Gastrocnemius medialis (tissue), 4 donors: ENCODE measurements around the gene AMIGO3. TPM values are rescaled to one million over a fixed set of nuclear protein-coding genes. Genes with fewer than 3 reads are reported as not detected.

Source experiments
- ATAC-seq, 2 donors: fragments of 150-250 bp; one replicate each; pipeline ENCODE4 v1.9.1; 2016
- DNase-seq, 2 donors: peaks; one replicate each; pipeline ENCODE4 v3.0.0-alpha.2; 2019
- H3K27ac ChIP-seq, 4 donors: fragments of 200-600 bp; sonication (generic); 1 replicate in 1 of 4; 2 replicates in 3 of 4; pipeline ENCODE4 v1.5.1; 2016 to 2018; ENCODE audit warnings: mild to moderate bottlenecking in 2 of 4, moderate library complexity in 1 of 4
- H3K27me3 ChIP-seq, 3 donors: fragments of 200-600 bp; sonication (generic) in 2 of 3; 1 replicate in 1 of 3; 2 replicates in 2 of 3; pipeline versions ENCODE4 v1.5.1 to v1.6.0; 2016 to 2019; ENCODE audit warnings: mild to moderate bottlenecking in 1 of 3, moderate library complexity in 1 of 3
- H3K36me3 ChIP-seq, 2 donors: fragments of 200-600 bp; sonication (generic) in 1 of 2; one replicate each; pipeline ENCODE4 v1.5.1; 2017 to 2018
- H3K4me1 ChIP-seq, 2 donors: fragments of 200-600 bp; sonication (generic) in 1 of 2; one replicate each; pipeline ENCODE4 v1.5.1; 2016 to 2017; ENCODE audit warnings: mild to moderate bottlenecking in 2 of 2
- H3K4me3 ChIP-seq, 4 donors: fragments of 200-600 bp; sonication (generic) in 3 of 4; 1 replicate in 1 of 4; 2 replicates in 3 of 4; pipeline ENCODE4 v1.5.1; 2016 to 2019; ENCODE audit warnings: mild to moderate bottlenecking in 2 of 4
- H3K9me3 ChIP-seq, 3 donors: fragments of 200-600 bp; sonication (generic) in 2 of 3; 1 replicate in 1 of 3; 2 replicates in 2 of 3; pipeline ENCODE4 v1.5.1; 2016 to 2019
- POLR2A ChIP-seq, 2 donors: fragments of 450-650 bp; IDR thresholded peaks; one replicate each; pipeline ENCODE4 v1.6.1; 2017; ENCODE audit warnings: antibody characterized with exemption in 2 of 2, mild to moderate bottlenecking in 2 of 2, moderate library complexity in 2 of 2
- in situ Hi-C, 4 donors: fragments of 200-750 bp; cut with MboI; loops; one replicate each; pipeline versions ENCODE4 v1.15.0 to v1.8.0; 2017; ENCODE audit warnings: low sequenced_read_pairs in 4 of 4
- intact Hi-C: fragments of 100-400 bp; cut with DNase I; formaldehyde crosslinking; loops from one replicate; pipeline ENCODE4 v1.15.1; 2023; ENCODE audit warnings: low total_unique reads
- total RNA-seq, 4 donors: library from RNA; depleted of rRNA; stranded (reverse); fragments of >200 nt; gene quantifications; one replicate each; pipeline versions ENCODE4 v1.1.0 to v1.2.3, GENCODE V29; 2016
- TF ChIP-seq, protein P1 (sequence below), 5 experiments: fragments of 450-650 bp in 3 of 5; fragments of 200-600 bp in 2 of 5; sonication (generic) in 2 of 5; IDR thresholded peaks in 4 of 5; conservative IDR thresholded peaks in 1 of 5; 1 replicate in 4 of 5; 2 replicates in 1 of 5; pipeline ENCODE4 v1.5.1; 2016 to 2019; ENCODE audit warnings: antibody characterized with exemption in 5 of 5, mild to moderate bottlenecking in 3 of 5, moderate library complexity in 3 of 5

Gene AMIGO3
- total RNA-seq, 4 donors from 2014 or later, result 0.10 to 0.76 (median 0.42) TPM; not detected in 1

DNA sequence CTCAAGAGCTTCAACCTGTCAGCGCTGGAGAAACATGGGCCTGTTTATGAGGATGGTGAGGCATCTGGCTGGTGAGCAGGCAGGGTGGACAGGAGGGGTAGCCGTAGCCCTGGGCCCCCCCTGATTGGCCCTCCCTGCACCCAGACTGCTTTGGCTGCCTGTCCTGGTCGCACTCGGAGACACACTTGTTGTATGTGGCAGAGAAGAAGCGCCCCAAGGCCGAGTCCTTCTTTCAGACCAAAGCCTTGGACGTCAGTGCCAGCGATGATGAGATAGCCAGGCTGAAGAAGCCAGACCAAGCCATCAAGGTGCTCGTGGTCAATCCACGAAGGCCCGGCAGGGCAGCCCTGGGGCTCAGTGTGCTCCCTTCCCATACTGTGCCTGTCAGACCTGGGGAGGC, 43.6 kb downstream of the AMIGO3 start:
- ATAC-seq, result no peak
- no peak overlapping the region for H3K27ac ChIP-seq
- peaks cover 16 to 17% of the 10 kb centered on the region in 2 donors for H3K4me1 ChIP-seq
- H3K27me3 ChIP-seq, result no peaks in the 10 kb centered on the region
- no peak overlapping the region for H3K4me3 ChIP-seq
- in situ Hi-C loops (loop anchor here in 3 of 4 donors (10.0 kb wide), 1 partner anchor 141 kb away; no protein-coding TSS in a partner anchor), intact Hi-C loops (loop anchor here (2.0 kb wide), 1 partner anchor 13 kb away; the partner anchor contains the start of genes MST1 and RNF123)
- no peak for DNase-seq
- H3K36me3 ChIP-seq, result peaks cover 0 to 54% of the 10 kb centered on the region in 2 donors
- TF ChIP-seq POLR2A (IDR thresholded peaks at IDR 0.05), result no peak
- TF ChIP-seq, protein P1, sequence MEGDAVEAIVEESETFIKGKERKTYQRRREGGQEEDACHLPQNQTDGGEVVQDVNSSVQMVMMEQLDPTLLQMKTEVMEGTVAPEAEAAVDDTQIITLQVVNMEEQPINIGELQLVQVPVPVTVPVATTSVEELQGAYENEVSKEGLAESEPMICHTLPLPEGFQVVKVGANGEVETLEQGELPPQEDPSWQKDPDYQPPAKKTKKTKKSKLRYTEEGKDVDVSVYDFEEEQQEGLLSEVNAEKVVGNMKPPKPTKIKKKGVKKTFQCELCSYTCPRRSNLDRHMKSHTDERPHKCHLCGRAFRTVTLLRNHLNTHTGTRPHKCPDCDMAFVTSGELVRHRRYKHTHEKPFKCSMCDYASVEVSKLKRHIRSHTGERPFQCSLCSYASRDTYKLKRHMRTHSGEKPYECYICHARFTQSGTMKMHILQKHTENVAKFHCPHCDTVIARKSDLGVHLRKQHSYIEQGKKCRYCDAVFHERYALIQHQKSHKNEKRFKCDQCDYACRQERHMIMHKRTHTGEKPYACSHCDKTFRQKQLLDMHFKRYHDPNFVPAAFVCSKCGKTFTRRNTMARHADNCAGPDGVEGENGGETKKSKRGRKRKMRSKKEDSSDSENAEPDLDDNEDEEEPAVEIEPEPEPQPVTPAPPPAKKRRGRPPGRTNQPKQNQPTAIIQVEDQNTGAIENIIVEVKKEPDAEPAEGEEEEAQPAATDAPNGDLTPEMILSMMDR (IDR thresholded peaks at IDR 0.05 in 4 of 5, conservative IDR thresholded peaks at IDR 0.05 in 1 of 5), result no peak
- no peaks in the 10 kb centered on the region for H3K9me3 ChIP-seq

DNA sequence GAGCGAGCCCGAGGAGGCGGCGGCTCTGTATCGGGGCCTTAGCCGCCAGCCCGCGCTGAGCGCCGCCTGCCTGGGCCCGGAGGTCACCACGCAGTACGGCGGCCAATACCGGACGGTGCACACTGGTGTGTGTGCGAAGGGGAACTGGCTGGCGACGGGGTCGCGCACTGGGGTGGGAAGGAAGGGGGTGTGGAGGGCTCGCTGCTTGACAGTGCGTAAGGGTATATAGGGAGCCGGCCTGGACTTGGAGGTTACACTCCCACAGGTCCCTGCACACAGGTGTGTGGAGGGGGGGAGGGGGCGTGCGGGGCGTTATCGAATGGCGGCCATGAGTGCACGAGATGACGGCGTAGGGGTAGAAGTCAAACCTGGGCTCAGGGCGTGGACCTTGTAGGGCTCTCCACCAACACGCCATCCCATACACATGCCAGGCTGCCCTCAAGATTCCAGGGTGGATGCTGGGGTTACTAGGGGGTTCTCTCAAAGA, 44.9 kb downstream of the AMIGO3 start:
- intact Hi-C loops, result loop anchor here (2.0 to 5.0 kb wide), 4 partner anchors 14 to 652 kb away; partner anchors contain the start of genes DAG1, MST1, NDUFAF3 and QRICH1
- Histone ChIP-seq H3K27ac (peak overlapping the region; percentile 91 to 96 (median 94)), H3K36me3 (peaks cover 0 to 41% of the 10 kb centered on the region in 2 donors), H3K4me1 (peaks cover 16 to 17% of the 10 kb centered on the region in 2 donors), H3K4me3 (peak overlapping the region; percentile 80 to 98 (median 92)), H3K9me3 (no peaks in the 10 kb centered on the region), H3K27me3 (no peaks in the 10 kb centered on the region)
- DNase-seq (no peak), ATAC-seq (peak; percentile 6 to 26)
- no peak for TF ChIP-seq POLR2A (IDR thresholded peaks at IDR 0.05)
- TF ChIP-seq, protein P1 (IDR thresholded peaks at IDR 0.05 in 4 of 5, conservative IDR thresholded peaks at IDR 0.05 in 1 of 5), result peak in 1 of 5 experiments; percentile 19
- in situ Hi-C loops, result loop anchor here (5.0 to 10.0 kb wide), 2 partner anchors 137 to 140 kb away; no protein-coding TSS in a partner anchor

DNA sequence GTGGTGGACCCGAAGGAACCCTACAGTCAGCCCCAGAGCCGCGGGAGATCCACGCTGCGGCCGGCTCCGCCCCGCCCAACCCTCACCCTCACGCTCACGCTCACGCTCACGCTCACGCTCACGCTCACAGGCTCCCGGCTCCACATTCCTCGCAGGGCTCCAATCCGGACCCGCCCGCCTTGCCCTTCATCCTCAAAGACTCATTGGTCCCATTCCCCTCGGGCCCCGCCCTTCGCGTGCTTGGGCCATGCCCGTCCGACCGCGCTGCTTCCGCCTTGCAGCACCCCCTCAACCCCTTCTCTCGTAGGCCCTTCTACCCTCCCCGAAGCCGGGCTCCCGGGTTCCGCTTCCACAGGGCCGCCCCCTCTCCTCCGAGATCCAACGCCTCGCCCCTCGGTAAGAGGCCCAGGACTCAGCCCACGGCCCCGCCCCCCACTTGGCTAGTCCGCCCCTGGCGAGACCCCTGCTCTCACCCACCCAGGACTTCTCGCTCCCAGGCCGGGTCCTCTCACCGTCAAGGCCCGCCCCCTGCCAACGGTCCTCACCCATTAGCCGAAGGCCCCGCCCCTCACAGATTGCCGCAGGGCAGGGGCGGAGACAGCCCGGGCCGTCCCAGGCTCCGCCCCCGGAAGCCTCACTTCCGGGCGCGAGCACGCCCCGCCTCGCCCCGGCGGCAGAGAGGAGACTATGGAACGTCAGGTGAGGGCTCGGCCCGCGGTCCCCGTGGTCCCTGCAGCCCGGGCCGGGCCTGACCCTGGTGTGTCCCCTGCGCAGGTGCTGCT, 45.6 kb downstream of the AMIGO3 start, which contains the start of gene APEH:
Gene APEH, plus strand, starts transcription at position 637 of the 782 bp plus-strand sequence. Its CDS starts 51 bp downstream, at position 688.
- peak; percentile 93 to 98 for DNase-seq
- in situ Hi-C loops, result loop anchor here (5.0 to 10.0 kb wide), 2 partner anchors 137 to 139 kb away; no protein-coding TSS in a partner anchor

DNA sequence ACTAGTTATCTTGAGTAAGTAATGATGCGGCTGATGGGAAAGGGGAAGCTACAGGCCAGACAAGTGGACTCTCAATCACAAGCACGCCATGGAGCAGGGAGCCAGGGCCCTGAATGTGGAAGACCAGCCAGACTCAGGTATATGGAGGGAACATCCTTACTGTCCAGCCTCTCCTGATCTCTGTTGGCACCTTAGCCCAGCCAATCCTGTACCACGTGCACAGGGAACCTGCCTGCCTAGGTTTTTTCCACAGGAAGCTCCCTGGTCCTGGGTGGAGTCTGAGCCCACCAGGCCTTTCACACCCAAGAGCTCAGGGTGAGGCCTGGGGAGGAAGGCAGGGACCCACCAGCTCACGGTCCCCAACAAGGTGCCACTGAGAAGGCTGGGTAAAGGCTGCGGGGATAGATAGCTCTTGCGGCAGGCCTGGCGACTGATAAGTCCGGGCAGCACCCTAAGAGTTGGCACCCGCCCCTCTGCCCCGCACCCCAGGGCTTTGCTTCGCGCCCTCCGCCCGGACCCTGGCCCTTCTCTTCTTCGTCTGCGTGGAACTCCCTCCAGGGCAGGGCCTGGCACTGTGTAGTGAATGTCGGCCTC, 46.3 kb downstream of the AMIGO3 start:
- H3K4me1 ChIP-seq, result peaks cover 16 to 17% of the 10 kb centered on the region in 2 donors
- in situ Hi-C loops (loop anchor here (5.0 to 10.0 kb wide), 2 partner anchors 136 to 138 kb away; no protein-coding TSS in a partner anchor), intact Hi-C loops (loop anchor here (1.0 to 5.0 kb wide), 5 partner anchors 51 to 651 kb away; partner anchors contain the start of genes DAG1, NDUFAF3 and QRICH1)
- H3K9me3 ChIP-seq, result no peaks in the 10 kb centered on the region
- peak overlapping the region; percentile 91 to 96 (median 94) for H3K27ac ChIP-seq
- H3K4me3 ChIP-seq, result peak overlapping the region; percentile 80 to 98 (median 92)
- DNase-seq (no peak), ATAC-seq (peak; percentile 1 to 4)
- peaks cover 0 to 3% (median 0%) of the 10 kb centered on the region in 3 donors for H3K27me3 ChIP-seq
- TF ChIP-seq POLR2A (IDR thresholded peaks at IDR 0.05), result no peak
- TF ChIP-seq, protein P1 (IDR thresholded peaks at IDR 0.05 in 4 of 5, conservative IDR thresholded peaks at IDR 0.05 in 1 of 5), result no peak
- H3K36me3 ChIP-seq, result peaks cover 0 to 27% of the 10 kb centered on the region in 2 donors

More for the DNA sequence above, 45.6 kb downstream of the AMIGO3 start, which contains the start of gene APEH:
- H3K36me3 ChIP-seq, result peaks cover 0 to 34% of the 10 kb centered on the region in 2 donors
- intact Hi-C loops, result loop anchor here (1.0 to 5.0 kb wide), 6 partner anchors 15 to 652 kb away; partner anchors contain the start of genes DAG1, MST1, NDUFAF3 and QRICH1
- peak within 1 kb of the TSS; percentile 80 to 98 (median 92) for H3K4me3 ChIP-seq
- no peaks in the 10 kb centered on the region for H3K9me3 ChIP-seq
- TF ChIP-seq, protein P1 (IDR thresholded peaks at IDR 0.05 in 4 of 5, conservative IDR thresholded peaks at IDR 0.05 in 1 of 5), result peak in 1 of 5 experiments; percentile 10
- TF ChIP-seq POLR2A (IDR thresholded peaks at IDR 0.05), result peak; percentile 75 to 82
- peak within 1 kb of the TSS; percentile 91 to 96 (median 94) for H3K27ac ChIP-seq
- ATAC-seq, result peak; percentile 86 to 88
- peaks cover 16 to 17% of the 10 kb centered on the region in 2 donors for H3K4me1 ChIP-seq
- no peaks in the 10 kb centered on the region for H3K27me3 ChIP-seq
